ENCODE measurements around the gene DGKG. TPM values are rescaled to one million over a fixed set of nuclear protein-coding genes. Genes with fewer than 3 reads are reported as not detected.

DGKG gene
- total RNA-seq, 3 donors from 2014 or later: 0.80 to 6.7 (median 0.96) TPM

DNA sequence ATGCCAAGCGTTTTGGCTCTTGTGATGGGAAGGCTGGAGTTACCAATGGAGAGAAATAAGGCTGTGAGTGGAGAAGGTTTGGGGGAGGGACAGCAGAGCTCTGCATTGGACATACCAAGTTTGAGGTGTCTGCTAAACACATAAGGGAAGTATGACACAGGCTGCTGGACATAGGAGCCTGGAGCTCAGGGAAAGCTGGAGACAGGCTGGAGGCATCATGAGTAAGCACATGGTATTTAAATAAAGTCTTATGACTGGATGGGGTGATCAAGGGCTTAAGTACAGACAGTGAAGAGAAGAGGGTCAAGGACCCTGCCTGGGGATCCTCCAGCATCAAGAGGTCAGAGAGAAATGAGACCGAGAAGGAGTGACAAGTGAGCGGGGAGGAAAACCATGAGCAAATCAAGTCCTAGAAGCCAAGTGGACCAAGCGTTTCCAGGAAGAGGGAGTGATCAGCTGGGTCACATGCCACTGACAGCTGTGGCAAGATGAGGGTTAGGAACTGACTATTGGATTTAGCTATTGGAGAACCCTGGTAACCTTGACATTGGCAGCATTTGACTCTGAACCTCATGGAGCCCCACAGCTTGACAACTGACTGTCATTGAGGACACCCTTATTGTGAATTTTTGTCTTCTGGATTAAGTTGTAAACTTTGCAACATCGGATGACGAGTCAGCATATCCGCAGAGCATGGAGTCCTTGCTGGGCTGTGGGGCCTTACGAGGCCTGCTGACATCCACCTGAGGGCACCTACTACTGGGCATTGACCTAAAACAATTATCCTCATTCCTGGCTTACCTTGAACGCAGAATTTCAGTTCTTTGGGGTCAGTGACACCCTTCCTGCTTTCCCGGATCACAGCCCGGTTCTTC lies 174.4 kb downstream of the DGKG start:
- Histone ChIP-seq H3K36me3 (ENCODE audit: low read depth) (no peaks in the 10 kb centered on the region), H3K4me3 (no peak overlapping the region), H3K4me1 (ENCODE audit: low read depth) (no peaks in the 10 kb centered on the region), H3K9me3 (no peaks in the 10 kb centered on the region)
- intact Hi-C loops (cut with DNase I, micrococcal nuclease): no loop called here
- ATAC-seq (no peak), DNase-seq (no peak)
- TF ChIP-seq, protein P1, sequence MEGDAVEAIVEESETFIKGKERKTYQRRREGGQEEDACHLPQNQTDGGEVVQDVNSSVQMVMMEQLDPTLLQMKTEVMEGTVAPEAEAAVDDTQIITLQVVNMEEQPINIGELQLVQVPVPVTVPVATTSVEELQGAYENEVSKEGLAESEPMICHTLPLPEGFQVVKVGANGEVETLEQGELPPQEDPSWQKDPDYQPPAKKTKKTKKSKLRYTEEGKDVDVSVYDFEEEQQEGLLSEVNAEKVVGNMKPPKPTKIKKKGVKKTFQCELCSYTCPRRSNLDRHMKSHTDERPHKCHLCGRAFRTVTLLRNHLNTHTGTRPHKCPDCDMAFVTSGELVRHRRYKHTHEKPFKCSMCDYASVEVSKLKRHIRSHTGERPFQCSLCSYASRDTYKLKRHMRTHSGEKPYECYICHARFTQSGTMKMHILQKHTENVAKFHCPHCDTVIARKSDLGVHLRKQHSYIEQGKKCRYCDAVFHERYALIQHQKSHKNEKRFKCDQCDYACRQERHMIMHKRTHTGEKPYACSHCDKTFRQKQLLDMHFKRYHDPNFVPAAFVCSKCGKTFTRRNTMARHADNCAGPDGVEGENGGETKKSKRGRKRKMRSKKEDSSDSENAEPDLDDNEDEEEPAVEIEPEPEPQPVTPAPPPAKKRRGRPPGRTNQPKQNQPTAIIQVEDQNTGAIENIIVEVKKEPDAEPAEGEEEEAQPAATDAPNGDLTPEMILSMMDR (IDR thresholded peaks at IDR 0.05): no peak

DNA sequence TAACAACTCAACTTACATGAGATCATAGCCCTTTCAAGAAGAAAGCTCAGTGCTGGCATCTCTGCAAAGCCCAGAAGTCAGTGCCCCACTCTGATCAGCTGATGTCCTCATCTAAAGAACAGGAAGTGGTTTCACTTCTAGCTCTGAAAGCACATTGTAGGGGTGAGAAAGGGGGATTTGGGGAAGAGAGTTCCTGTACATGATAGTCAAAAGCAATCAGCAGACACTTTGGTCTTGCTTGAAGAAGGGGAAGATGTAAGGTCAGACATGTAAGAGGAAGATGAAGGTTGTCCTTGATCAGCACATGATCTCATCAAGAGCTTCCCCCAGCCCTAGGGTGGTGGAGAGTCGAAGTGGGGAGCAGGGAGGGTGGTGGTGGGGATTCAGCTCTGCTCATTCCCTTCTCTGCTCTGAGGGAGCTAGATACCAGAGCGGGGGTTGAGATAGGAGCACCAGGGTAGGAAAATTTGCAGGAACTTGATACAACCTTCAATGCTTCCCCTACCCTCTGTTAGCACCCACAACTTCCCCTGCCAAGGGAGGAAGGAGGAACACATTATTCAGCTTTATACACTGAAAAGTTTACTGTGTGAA lies 176.7 kb downstream of the DGKG start:
- Histone ChIP-seq H3K4me3 (no peak overlapping the region), H3K4me1 (ENCODE audit: low read depth) (peaks cover 4% of the 10 kb centered on the region), H3K36me3 (ENCODE audit: low read depth) (no peaks in the 10 kb centered on the region), H3K9me3 (no peaks in the 10 kb centered on the region)
- DNase-seq (no peak), ATAC-seq (peak; percentile 67)
- TF ChIP-seq, protein P1 (IDR thresholded peaks at IDR 0.05): no peak
- intact Hi-C loops (cut with DNase I, micrococcal nuclease): no loop called here

GRCh38 chr3:186184021-186184420 lies 178.0 kb downstream of the DGKG start:
- H3K4me1 ChIP-seq (ENCODE audit: low read depth): peaks cover 4% of the 10 kb centered on the region
- ATAC-seq (no peak), DNase-seq (no peak)
- no peaks in the 10 kb centered on the region for H3K36me3 ChIP-seq (ENCODE audit: low read depth)
- TF ChIP-seq, protein P1 (IDR thresholded peaks at IDR 0.05): no peak
- intact Hi-C loops (cut with DNase I, micrococcal nuclease): no loop called here
- no peak overlapping the region for H3K4me3 ChIP-seq
- no peaks in the 10 kb centered on the region for H3K9me3 ChIP-seq

GRCh38 chr3:186182850-186183249 lies 179.2 kb downstream of the DGKG start:
- intact Hi-C loops (cut with DNase I, micrococcal nuclease): no loop called here
- DNase-seq: no peak
- no peaks in the 10 kb centered on the region for H3K9me3 ChIP-seq
- H3K4me1 ChIP-seq (ENCODE audit: low read depth): peaks cover 4% of the 10 kb centered on the region
- TF ChIP-seq, protein P1 (IDR thresholded peaks at IDR 0.05): no peak
- ATAC-seq: no peak
- H3K36me3 ChIP-seq (ENCODE audit: low read depth): no peaks in the 10 kb centered on the region
- no peak overlapping the region for H3K4me3 ChIP-seq

DNA sequence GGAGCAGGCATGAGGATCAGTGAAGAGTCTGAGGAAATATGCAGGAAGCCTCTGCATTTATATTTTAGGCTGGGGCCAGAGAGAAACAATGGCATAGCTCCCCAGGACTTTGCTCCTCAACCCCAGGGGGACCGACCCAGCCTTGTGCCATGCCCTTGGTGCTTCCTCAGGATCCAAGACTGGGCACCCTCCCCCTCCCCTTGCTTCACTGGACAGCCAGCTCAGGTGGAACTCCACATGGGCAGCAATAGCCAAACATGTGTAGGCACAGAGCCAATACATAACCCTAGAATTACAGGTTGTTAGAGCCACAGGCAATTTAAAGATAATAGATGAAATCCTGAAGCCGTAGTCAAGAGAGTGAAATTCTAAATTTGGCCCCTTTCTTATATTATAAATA lies 180.1 kb downstream of the DGKG start:
- H3K36me3 ChIP-seq (ENCODE audit: low read depth): no peaks in the 10 kb centered on the region
- DNase-seq: no peak
- TF ChIP-seq, protein P1 (IDR thresholded peaks at IDR 0.05): no peak
- H3K4me1 ChIP-seq (ENCODE audit: low read depth): peaks cover 4% of the 10 kb centered on the region
- ATAC-seq: no peak
- no peak overlapping the region for H3K4me3 ChIP-seq
- intact Hi-C loops (cut with DNase I, micrococcal nuclease): no loop called here
- no peaks in the 10 kb centered on the region for H3K9me3 ChIP-seq
